ENCODE measurements around the gene CRYGC. TPM values are rescaled to one million over a fixed set of nuclear protein-coding genes. Genes with fewer than 3 reads are reported as not detected.

CRYGC gene
- total and polyA plus RNA-seq, 9 donors = not detected

- H3K4me3 ChIP-seq (ENCODE audit: low read length) = no peak overlapping the region
- no peak for DNase-seq
- no peaks in the 10 kb centered on the region for H3K27me3 ChIP-seq (ENCODE audit: control insufficient read depth, insufficient read depth, low read length)
- 10% methylated on average over 1 of the region's 3 CpGs for WGBS (ENCODE audit: insufficient coverage)
- H3K4me1 ChIP-seq (ENCODE audit: control insufficient read depth, insufficient read depth, low read length) = peaks cover 2% of the 10 kb centered on the region
- H3K9me3 ChIP-seq (replicated peaks; ENCODE audit: control insufficient read depth, low read depth, low read length) = no peaks in the 10 kb centered on the region
- H3K27ac ChIP-seq (ENCODE audit: low read length) = no peak overlapping the region
- H3K36me3 ChIP-seq (ENCODE audit: control insufficient read depth, insufficient read depth, low read length) = no peaks in the 10 kb centered on the region
Measured at GRCh38 chr2:208097313-208097712, 32.3 kb downstream of the CRYGC start.

- 80% methylated on average over 3 of the region's 3 CpGs for WGBS (ENCODE audit: insufficient coverage)
- Histone ChIP-seq H3K4me1 (ENCODE audit: control insufficient read depth, insufficient read depth, low read length) (peaks cover 2% of the 10 kb centered on the region), H3K9me3 (replicated peaks; ENCODE audit: control insufficient read depth, low read depth, low read length) (no peaks in the 10 kb centered on the region), H3K27me3 (ENCODE audit: control insufficient read depth, insufficient read depth, low read length) (no peaks in the 10 kb centered on the region), H3K36me3 (ENCODE audit: control insufficient read depth, insufficient read depth, low read length) (no peaks in the 10 kb centered on the region), H3K4me3 (ENCODE audit: low read length) (no peak overlapping the region), H3K27ac (ENCODE audit: low read length) (no peak overlapping the region)
- DNase-seq = no peak
Measured at GRCh38 chr2:208096080-208096479, 33.5 kb downstream of the CRYGC start.

GRCh38 chr2:208093128-208093527 lies 36.5 kb downstream of the CRYGC start:
- no peak overlapping the region for H3K4me3 ChIP-seq (ENCODE audit: low read length)

GRCh38 chr2:208092093-208092832 lies 37.4 kb downstream of the CRYGC start:
- no peaks in the 10 kb centered on the region for H3K9me3 ChIP-seq (replicated peaks; ENCODE audit: control insufficient read depth, low read depth, low read length)
- no peak for DNase-seq
- 100% methylated on average over 1 of the region's 1 CpG for WGBS (ENCODE audit: insufficient coverage)
- peaks cover 2% of the 10 kb centered on the region for H3K4me1 ChIP-seq (ENCODE audit: control insufficient read depth, insufficient read depth, low read length)
- no peaks in the 10 kb centered on the region for H3K27me3 ChIP-seq (ENCODE audit: control insufficient read depth, insufficient read depth, low read length)
- H3K36me3 ChIP-seq (ENCODE audit: control insufficient read depth, insufficient read depth, low read length) = no peaks in the 10 kb centered on the region
- H3K27ac ChIP-seq (ENCODE audit: low read length) = no peak overlapping the region
- H3K4me3 ChIP-seq (ENCODE audit: low read length) = no peak overlapping the region

More at GRCh38 chr2:208093128-208093527, 36.5 kb downstream of the CRYGC start:
- no peaks in the 10 kb centered on the region for H3K36me3 ChIP-seq (ENCODE audit: control insufficient read depth, insufficient read depth, low read length)
- no peak overlapping the region for H3K27ac ChIP-seq (ENCODE audit: low read length)
- H3K9me3 ChIP-seq (replicated peaks; ENCODE audit: control insufficient read depth, low read depth, low read length) = no peaks in the 10 kb centered on the region
- no peak for DNase-seq
- peaks cover 2% of the 10 kb centered on the region for H3K4me1 ChIP-seq (ENCODE audit: control insufficient read depth, insufficient read depth, low read length)
- H3K27me3 ChIP-seq (ENCODE audit: control insufficient read depth, insufficient read depth, low read length) = no peaks in the 10 kb centered on the region

- no peak for DNase-seq
Measured at GRCh38 chr2:208090420-208090819, 39.2 kb downstream of the CRYGC start.

GRCh38 chr2:208086029-208086428 lies 43.6 kb downstream of the CRYGC start:
- Histone ChIP-seq H3K4me3 (ENCODE audit: low read length) (no peak overlapping the region), H3K4me1 (ENCODE audit: control insufficient read depth, insufficient read depth, low read length) (no peaks in the 10 kb centered on the region), H3K27ac (ENCODE audit: low read length) (no peak overlapping the region), H3K36me3 (ENCODE audit: control insufficient read depth, insufficient read depth, low read length) (no peaks in the 10 kb centered on the region), H3K27me3 (ENCODE audit: control insufficient read depth, insufficient read depth, low read length) (no peaks in the 10 kb centered on the region), H3K9me3 (replicated peaks; ENCODE audit: control insufficient read depth, low read depth, low read length) (no peaks in the 10 kb centered on the region)
- WGBS (ENCODE audit: insufficient coverage) = 91% methylated on average over 1 of the region's 1 CpG
- DNase-seq = no peak

More at GRCh38 chr2:208090420-208090819, 39.2 kb downstream of the CRYGC start:
- no peak overlapping the region for H3K4me3 ChIP-seq (ENCODE audit: low read length)
- H3K4me1 ChIP-seq (ENCODE audit: control insufficient read depth, insufficient read depth, low read length) = peaks cover 2% of the 10 kb centered on the region
- no peak overlapping the region for H3K27ac ChIP-seq (ENCODE audit: low read length)
- H3K9me3 ChIP-seq (replicated peaks; ENCODE audit: control insufficient read depth, low read depth, low read length) = no peaks in the 10 kb centered on the region
- H3K36me3 ChIP-seq (ENCODE audit: control insufficient read depth, insufficient read depth, low read length) = no peaks in the 10 kb centered on the region
- H3K27me3 ChIP-seq (ENCODE audit: control insufficient read depth, insufficient read depth, low read length) = no peaks in the 10 kb centered on the region

GRCh38 chr2:208083807-208084206 lies 45.8 kb downstream of the CRYGC start:
- H3K4me3 ChIP-seq (ENCODE audit: low read length) = no peak overlapping the region
- H3K27ac ChIP-seq (ENCODE audit: low read length) = no peak overlapping the region
- no peaks in the 10 kb centered on the region for H3K9me3 ChIP-seq (replicated peaks; ENCODE audit: control insufficient read depth, low read depth, low read length)
- no peak for DNase-seq
- no peaks in the 10 kb centered on the region for H3K36me3 ChIP-seq (ENCODE audit: control insufficient read depth, insufficient read depth, low read length)
- H3K27me3 ChIP-seq (ENCODE audit: control insufficient read depth, insufficient read depth, low read length) = no peaks in the 10 kb centered on the region
- no peaks in the 10 kb centered on the region for H3K4me1 ChIP-seq (ENCODE audit: control insufficient read depth, insufficient read depth, low read length)

Other genes starting within 250 kb of the CRYGC start
- gene PLEKHM3, start 104.3 kb downstream of the CRYGC start, total RNA-seq = 8.7 TPM
- gene PLEKHM3, start 104.3 kb downstream of the CRYGC start, polyA plus RNA-seq (ENCODE audit: insufficient read depth in 1 of 8, insufficient read length in 8 of 8, low replicate concordance in 1 of 8) = 1 to 10 TPM; 6.2 to 9.5 (median 7.2) TPM
- gene CRYGD, start 5.3 kb downstream of the CRYGC start, total RNA-seq = not detected
- gene CRYGD, start 5.3 kb downstream of the CRYGC start, polyA plus RNA-seq (ENCODE audit: insufficient read depth in 1 of 8, insufficient read length in 8 of 8, low replicate concordance in 1 of 8) = not detected
- not detected for gene CRYGB, start 16.3 kb upstream of the CRYGC start, total RNA-seq
- not detected for gene CRYGB, start 16.3 kb upstream of the CRYGC start, polyA plus RNA-seq (ENCODE audit: insufficient read depth in 1 of 8, insufficient read length in 8 of 8, low replicate concordance in 1 of 8)
- not detected for gene CRYGA, start 33.8 kb upstream of the CRYGC start, total RNA-seq
- gene CRYGA, start 33.8 kb upstream of the CRYGC start, polyA plus RNA-seq (ENCODE audit: insufficient read depth in 1 of 8, insufficient read length in 8 of 8, low replicate concordance in 1 of 8) = not detected
- gene C2orf80, start 60.2 kb upstream of the CRYGC start, total RNA-seq = not detected
- not detected for gene C2orf80, start 60.2 kb upstream of the CRYGC start, polyA plus RNA-seq (ENCODE audit: insufficient read depth in 1 of 8, insufficient read length in 8 of 8, low replicate concordance in 1 of 8)
- 37.2 TPM for gene IDH1, start 125.2 kb upstream of the CRYGC start, total RNA-seq
- gene IDH1, start 125.2 kb upstream of the CRYGC start, polyA plus RNA-seq (ENCODE audit: insufficient read depth in 1 of 8, insufficient read length in 8 of 8, low replicate concordance in 1 of 8) = 10 to 100 TPM; 33.3 to 43.7 (median 36.1) TPM
- gene PIKFYVE, start 136.4 kb upstream of the CRYGC start, total RNA-seq = 26.6 TPM
- gene PIKFYVE, start 136.4 kb upstream of the CRYGC start, polyA plus RNA-seq (ENCODE audit: insufficient read depth in 1 of 8, insufficient read length in 8 of 8, low replicate concordance in 1 of 8) = 10 to 100 TPM; 10.6 to 18.2 (median 15.4) TPM

Measured in muscle of leg (tissue), 11 donors.